Right ventricle myocardium superior (tissue), 1 donor: ENCODE data around the gene ADAMTS18. TPM values are rescaled to one million over a fixed set of nuclear protein-coding genes. Genes with fewer than 3 reads are reported as not detected.
"Not testable (repeated sequence)": the region's sequence is repeated elsewhere in the genome, so short reads cannot be mapped to it uniquely, and the experiment has no call there.

Source experiments
- ATAC-seq: fragments of 200-7000 bp; cut with Tn5 transposase; one replicate; pipeline ENCODE4 v1.9.1; 2020; ENCODE audit warnings: mild to moderate bottlenecking; ENCODE audit not compliant: poor library complexity
- DNase-seq: peaks from one replicate; pipeline ENCODE4 v3.0.0-alpha.2; 2020
- intact Hi-C: fragments of 100-400 bp; cut with DNase I; formaldehyde crosslinking; loops from one replicate; pipeline ENCODE4 v1.11.2; 2022
- long read RNA-seq: library from polyadenylated mRNA; unstranded; transcript quantifications from one replicate; pipeline ENCODE4 v2.0.0, GENCODE V29; 2021
- total RNA-seq: library from RNA; stranded (reverse); fragmentation: NEBNext Ultra II Directional; extraction: Animal tissue kit (Norgen Biotek cat#: 25700); gene quantifications from one replicate; pipeline ENCODE4 v1.2.1, GENCODE V29; 2021
- donor health status: DM: no; HTN: yes; CAD: no; lungs with severe emphysema.

Gene ADAMTS18, protein sequence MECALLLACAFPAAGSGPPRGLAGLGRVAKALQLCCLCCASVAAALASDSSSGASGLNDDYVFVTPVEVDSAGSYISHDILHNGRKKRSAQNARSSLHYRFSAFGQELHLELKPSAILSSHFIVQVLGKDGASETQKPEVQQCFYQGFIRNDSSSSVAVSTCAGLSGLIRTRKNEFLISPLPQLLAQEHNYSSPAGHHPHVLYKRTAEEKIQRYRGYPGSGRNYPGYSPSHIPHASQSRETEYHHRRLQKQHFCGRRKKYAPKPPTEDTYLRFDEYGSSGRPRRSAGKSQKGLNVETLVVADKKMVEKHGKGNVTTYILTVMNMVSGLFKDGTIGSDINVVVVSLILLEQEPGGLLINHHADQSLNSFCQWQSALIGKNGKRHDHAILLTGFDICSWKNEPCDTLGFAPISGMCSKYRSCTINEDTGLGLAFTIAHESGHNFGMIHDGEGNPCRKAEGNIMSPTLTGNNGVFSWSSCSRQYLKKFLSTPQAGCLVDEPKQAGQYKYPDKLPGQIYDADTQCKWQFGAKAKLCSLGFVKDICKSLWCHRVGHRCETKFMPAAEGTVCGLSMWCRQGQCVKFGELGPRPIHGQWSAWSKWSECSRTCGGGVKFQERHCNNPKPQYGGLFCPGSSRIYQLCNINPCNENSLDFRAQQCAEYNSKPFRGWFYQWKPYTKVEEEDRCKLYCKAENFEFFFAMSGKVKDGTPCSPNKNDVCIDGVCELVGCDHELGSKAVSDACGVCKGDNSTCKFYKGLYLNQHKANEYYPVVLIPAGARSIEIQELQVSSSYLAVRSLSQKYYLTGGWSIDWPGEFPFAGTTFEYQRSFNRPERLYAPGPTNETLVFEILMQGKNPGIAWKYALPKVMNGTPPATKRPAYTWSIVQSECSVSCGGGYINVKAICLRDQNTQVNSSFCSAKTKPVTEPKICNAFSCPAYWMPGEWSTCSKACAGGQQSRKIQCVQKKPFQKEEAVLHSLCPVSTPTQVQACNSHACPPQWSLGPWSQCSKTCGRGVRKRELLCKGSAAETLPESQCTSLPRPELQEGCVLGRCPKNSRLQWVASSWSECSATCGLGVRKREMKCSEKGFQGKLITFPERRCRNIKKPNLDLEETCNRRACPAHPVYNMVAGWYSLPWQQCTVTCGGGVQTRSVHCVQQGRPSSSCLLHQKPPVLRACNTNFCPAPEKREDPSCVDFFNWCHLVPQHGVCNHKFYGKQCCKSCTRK (N-terminal part only)
- total RNA-seq = not detected
- long read RNA-seq = 0 reads

DNA sequence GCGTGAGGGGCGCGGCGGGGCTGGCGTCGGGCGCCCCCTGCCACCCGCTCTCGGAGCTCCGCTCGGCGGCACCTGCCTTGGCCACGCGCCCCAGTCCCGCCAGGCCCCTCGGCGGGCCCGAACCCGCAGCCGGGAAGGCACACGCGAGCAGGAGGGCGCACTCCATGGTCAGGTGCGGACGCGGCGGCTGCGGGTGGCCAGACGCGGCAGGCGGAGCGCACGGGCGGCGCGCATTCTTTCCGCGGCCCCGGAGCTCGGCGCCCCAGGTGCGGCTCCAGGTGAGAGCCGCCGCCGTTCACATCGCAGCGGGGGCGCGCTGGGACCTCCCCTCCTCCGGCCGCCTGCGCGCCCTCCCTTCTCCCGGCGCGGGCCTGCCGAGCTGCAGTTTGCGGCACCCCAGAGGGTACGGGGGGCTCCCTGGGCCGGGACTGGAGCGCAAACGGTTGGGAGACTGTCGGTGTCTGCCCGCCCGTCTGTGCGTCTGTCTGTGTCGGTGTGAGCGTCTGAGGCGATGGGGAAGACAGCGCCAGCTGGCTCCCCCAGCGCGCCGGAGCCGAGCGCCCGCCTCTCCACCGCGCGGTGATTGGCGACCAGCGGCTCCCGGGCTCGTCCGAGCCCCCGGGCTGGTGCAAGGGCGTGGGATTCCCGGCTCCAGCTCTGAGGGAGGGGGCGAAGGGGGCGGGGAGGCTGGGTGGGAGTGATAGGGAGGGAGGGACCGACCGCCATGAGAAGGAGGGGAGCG lies at the start of gene ADAMTS18:
Gene ADAMTS18, minus strand, starts transcription at position 505 of the 742 bp plus-strand sequence. Its CDS starts 339 bp downstream, at position 166.
- DNase-seq = no peak
- no peak for ATAC-seq
- intact Hi-C loops = no loop called here

DNA sequence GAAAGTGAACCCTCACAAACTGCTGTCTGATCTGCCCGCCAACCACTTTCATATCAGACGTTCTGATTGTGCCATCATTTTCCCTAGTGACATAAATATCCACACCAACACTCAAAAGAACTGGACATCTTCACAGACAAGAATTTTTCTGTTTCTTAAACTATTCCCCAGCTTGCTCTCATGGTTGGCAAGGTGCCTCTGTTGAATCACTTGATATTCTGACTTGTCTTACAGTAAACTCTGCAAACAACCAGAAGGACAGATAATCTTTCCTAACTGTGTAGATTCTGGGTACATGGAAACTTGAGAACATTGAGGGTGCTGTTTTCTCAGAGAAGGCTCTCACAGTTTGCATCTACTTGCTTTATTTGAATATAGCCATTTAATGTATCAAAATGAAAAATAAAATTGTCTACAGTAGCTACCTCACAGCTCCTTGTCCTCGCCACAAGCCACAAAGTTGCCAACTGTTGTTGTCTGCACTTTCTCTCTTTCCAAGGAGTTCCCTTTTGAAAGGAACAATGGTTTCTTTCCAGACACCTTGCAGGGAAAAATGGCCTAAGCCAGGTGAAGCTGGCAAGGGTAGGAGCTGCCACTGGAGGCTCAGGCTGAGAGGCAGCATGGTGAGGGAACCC lies 46.0 kb upstream of the ADAMTS18 start:
- intact Hi-C loops = no loop called here
- DNase-seq (no peak), ATAC-seq (no peak)

DNA sequence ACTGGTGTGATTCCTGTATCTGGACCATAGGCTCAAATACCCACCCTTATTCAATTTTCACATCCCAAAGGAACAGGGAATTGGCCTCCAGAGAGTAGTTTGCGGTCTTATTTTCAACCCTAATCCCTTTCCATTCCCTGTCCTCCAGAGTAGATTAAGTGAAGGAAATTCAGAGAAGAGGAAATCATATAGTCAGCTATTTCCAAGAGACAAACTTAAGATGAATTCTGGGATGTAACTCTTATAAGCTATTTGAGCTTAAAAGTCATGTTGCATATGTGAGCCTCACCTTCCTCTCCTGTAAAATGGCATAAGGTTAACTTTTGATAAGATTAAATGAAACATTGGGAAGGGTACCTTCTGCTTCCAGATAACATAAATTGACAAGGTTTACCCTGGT lies 37.4 kb upstream of the ADAMTS18 start:
- DNase-seq (no peak), ATAC-seq (no peak)
- intact Hi-C loops = no loop called here

DNA sequence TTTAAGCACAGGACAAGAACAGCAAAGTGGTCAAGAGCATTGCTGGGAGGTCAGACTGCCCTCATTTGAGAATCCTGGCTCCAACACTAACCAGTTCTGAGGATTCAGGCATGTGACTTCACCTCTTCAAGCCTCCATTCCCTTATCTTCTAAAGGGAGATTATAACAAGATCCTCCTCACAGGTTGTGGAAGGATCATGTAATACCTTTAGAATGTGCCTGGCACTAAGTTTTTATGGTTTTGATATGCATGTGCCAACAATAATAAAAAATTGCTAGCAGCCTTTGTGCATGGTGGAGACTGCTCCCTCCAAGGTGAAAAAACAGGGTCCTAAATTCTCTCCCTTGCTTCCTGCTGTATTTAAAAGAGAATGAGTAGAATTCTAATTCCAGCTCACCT lies 36.0 kb upstream of the ADAMTS18 start:
- intact Hi-C loops = no loop called here
- DNase-seq = no peak
- ATAC-seq = no peak

DNA sequence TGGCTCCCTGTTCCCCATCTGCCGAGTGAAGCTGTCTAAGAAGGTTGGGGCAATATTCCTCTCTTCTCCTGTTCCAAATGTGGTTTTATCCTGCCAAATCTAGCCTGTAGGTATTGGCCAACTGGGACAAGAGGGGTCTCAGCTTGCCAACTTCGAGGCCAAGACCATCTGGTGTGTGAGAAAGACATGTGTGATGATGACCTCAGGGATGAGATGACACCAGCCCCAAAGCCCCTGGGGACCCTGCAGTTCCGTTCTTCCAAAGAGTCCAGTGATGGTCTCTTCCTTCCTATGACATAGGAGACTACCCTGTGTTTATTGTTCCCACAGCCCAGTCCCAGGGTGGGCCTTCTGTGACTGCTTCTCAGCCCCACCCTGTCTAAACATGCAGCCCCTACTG lies 34.8 kb upstream of the ADAMTS18 start:
- ATAC-seq = no peak
- intact Hi-C loops = no loop called here
- DNase-seq = no peak

DNA sequence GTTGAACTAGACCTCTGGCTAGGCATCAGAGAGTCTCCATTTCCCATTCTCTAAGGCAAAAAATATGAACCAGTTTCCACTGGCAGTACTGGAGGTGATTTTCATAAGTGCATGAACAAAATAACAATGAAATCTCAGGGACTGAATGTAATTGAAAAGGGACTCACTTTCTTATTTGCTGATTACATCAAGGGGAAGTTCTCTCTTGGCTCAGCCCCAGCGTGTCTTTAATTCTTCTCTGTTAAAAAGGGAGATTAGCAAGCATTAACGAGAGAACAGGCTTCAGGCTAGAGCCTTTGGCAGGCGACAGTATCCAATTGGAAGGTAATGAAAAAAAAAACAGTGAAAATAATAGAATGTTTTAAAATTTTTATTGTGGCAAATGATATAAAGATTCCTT lies 34.0 kb upstream of the ADAMTS18 start:
- DNase-seq (no peak), ATAC-seq (no peak)
- intact Hi-C loops = no loop called here

DNA sequence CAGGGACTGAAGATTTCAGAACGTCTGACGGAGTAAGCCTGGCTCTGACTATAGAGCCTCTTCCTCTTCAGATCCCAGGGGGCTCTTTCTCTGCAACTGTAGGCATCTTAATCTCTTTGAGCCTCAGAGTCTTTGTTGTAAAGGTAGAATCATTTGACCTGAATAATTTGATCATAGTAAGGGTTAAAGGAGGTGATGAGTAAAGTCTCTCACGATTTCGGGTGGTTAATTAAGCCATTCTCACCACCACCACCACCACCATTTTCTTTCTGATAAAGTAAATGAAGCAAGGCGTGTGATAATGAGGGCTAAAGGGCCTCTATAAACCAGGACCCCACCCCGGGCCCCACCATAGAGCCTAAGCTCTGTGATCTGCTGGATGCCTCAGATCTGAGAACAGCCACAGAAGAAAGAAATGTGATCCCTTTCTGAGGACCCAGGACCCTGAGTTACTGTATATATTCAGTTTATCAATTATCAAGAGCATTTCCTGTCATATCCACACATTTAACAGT lies 33.0 kb upstream of the ADAMTS18 start:
- DNase-seq (no peak), ATAC-seq (no peak)
- intact Hi-C loops = no loop called here

DNA sequence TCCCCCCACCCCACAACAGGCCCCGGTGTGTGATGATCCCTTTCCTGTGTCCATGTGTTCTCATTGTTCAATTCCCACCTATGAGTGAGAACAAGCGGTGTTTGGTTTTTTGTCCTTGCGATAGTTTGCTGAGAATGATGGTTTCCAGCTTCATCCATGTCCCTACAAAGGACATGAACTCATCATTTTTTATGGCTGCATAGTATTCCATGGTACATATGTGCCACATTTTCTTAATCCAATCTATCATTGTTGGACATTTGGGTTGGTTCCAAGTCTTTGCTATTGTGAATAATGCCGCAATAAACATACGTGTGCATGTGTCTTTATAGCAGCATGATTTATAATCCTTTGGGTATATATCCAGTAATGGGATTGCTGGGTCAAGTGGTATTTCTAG lies 28.8 kb upstream of the ADAMTS18 start:
- intact Hi-C loops, DNase-seq, ATAC-seq: not testable (repeated sequence)

DNA sequence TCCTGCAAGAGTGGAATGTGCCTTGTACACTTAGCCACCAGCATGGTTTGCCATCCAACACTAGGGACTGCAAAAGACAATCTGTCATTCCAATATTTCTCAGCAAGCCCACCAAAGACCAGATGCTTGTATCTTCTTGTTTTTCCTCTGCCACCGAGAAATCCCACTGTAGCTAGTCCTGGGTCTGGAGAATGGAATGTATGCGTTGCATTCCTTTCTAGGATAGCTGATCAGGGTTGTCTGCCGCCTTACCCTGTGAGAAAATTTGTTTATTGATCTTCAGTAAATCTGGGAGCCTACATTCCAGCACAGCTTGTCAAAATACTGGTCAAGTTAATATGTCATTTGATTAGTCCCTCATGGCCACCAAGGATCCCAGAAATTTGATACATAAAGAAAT lies 28.1 kb upstream of the ADAMTS18 start:
- ATAC-seq = no peak
- DNase-seq = no peak
- intact Hi-C loops = no loop called here

DNA sequence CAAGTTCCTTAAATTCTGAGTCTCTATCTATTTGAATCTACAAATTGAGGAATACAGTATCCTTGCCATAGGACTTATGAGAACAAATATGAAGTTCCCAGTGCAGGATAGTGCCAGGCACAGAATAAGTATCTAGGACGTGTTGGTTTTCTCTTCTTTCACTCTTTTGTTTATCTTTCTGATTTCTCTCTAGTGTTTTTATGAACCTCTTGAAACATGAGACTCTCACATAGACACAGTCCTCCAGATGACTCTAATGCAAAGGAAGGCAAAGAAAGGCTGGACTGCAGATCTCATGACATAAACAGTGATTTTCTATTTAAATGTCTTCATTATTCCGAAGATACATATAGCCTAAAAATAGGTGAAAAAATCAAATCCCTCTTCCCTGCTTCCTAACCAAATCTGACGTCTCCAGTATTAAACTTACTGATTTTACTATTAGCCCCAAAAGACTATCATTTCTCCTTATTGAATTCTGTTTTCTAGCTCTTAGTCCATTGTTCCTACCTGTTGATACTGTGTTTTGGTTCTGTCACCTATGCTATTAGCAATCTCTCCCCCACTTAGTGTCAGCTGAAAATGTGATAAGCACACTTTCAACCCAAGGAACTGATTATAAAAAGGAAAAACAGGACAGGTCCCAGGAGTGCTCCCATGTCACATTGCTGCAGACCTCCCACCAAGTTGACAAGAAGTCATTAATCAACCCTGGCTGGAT lies 24.9 kb upstream of the ADAMTS18 start:
- ATAC-seq = no peak
- no peak for DNase-seq
- intact Hi-C loops = no loop called here

DNA sequence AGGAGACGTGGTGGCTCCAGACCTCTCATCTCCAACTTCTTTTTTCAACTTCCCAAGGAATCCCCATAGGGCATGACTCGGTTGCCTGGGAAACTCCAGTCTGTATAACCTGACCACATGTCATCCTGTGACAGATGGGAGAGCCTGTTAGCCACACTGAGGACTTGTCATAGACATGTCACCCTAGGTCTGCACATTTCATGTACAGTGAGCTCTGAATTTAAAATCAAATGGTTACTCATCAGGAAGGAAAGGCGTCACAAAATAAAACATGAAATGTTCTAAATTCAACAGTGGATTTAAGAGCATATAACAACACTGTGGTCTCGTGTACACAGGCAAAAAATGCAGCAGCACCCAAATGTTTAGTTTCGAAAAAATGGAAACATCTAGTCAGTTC lies 22.2 kb upstream of the ADAMTS18 start:
- DNase-seq = no peak
- intact Hi-C loops = no loop called here
- no peak for ATAC-seq

DNA sequence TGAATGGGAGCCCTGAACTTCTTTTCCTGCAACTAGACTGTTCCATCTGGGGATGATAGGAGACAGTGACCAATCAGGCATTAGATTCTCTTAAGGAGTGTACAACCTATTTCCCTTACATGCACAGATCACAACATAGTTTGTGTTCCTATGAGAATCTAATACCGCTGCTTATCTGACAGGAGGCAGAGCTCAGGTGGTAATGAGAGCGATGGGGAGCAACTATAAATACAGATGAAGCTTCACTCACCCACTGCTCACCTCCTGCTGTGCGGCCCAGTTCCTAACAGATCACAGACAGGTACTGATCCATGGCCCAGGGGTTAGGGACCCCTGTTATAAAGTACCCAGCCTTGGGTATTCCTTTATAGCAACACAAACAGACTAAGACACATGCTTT lies 17.4 kb upstream of the ADAMTS18 start:
- intact Hi-C loops = no loop called here
- DNase-seq = no peak
- no peak for ATAC-seq

DNA sequence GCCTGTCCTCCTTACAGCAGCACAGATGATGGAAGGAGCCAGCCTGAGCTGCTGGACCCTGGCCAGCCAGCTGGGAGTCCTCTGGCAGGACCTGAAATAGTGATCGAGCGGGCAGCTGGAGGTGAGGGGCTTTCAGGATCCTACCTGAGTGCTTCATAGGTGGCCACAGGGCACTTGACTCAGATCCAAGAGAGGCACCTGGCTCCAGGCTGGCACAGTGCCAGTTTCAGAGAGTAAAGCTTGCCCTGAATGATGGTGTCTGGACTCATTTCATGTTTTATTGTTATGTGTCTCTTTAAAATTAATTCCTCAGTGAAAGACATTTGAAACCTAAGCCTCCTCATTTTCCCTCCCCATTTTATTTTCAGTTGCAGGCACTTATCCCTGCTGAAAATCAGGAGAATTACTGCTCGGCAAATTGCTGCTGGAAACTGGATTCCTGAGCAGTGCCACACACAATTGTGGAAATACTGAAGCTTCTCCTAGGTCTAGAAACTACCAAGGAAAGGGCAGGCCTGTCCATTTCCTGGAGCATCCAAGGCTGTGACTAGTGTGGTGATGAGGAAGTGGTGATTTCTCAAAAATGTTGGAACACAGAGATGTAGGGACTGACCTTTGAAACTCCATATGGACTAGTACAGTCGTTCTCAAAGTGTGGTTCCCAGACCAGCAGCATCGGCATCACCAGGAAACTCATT lies 16.1 kb upstream of the ADAMTS18 start:
- intact Hi-C loops = no loop called here
- DNase-seq = no peak
- no peak for ATAC-seq

DNA sequence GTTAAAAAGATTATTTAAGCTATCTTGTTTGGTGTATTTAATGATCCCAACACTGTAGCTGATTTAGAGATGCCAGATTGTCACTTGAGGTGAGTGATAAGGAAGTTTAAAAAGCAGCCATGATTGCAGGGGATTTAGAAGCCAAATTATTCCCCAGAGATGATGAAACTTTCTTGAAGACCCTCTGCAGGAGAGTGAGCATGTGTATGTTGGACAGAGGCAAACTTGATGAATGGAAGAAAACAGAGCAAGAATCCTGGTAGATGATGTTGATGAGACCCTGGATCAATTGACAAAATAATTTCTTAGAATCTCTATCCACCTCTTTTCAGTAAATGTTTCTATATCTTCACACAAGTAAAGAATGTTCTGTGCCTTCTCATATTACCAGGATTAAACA lies 14.4 kb upstream of the ADAMTS18 start:
- ATAC-seq = no peak
- no peak for DNase-seq
- intact Hi-C loops = no loop called here

DNA sequence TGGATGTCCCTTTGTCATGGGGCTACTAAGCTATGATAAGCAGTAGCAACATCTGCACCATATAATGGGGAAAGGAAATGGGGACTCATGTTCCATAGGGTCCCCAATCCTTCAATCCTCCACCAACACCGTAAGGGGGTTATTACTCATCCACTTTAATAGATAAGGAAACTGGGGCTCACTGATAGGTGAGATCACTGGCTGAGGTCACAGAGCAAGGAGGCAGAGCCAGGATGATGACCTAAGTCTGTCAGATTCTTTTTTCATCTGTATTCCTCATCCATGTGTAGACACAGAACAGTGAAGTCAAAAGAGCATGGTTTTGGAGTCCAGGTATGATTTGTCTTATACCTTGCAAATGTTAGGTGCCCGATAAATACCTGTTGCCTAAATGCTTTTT lies 10.5 kb upstream of the ADAMTS18 start:
- no peak for DNase-seq
- intact Hi-C loops = no loop called here
- ATAC-seq = no peak

DNA sequence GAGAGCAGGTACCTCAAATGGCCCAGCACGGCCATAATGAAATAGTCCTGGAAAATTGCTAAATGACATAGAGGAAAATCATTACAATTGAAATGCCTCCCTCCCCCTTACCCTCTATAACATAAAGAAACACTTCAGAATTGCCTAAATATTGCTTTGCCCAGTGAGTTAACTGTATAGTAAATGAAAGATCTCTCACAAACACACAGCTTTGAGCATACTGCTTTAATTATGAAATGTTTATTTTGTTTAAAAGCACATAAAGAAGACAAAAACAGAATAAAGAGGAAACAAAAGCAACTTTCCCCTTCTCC lies 9.3 kb upstream of the ADAMTS18 start:
- no peak for DNase-seq
- intact Hi-C loops = no loop called here
- no peak for ATAC-seq
